ENCODE results near the gene POLD3.
A peak's percentile ranks its signal among the peaks of the same experiment; 100 is the strongest.

POLD3 gene

GRCh38 chr11:74592441-74593362 lies at the start of gene POLD3:
Gene POLD3, plus strand, starts transcription at chr11:74592582. Its CDS starts 77 bp downstream, at chr11:74592659.
- peak; percentile 93 for DNase-seq

GRCh38 chr11:74543991-74544390 lies 48.4 kb upstream of the POLD3 start:
- peak; percentile 93 for DNase-seq

GRCh38 chr11:74546752-74547151 lies 45.6 kb upstream of the POLD3 start:
- peak; percentile 98 for DNase-seq

- no peak for DNase-seq
Measured at GRCh38 chr11:74550991-74551753, 41.2 kb upstream of the POLD3 start.

- no peak for DNase-seq
Measured at GRCh38 chr11:74551754-74552145, 40.6 kb upstream of the POLD3 start.

GRCh38 chr11:74557526-74557925 lies 34.9 kb upstream of the POLD3 start:
- DNase-seq: no peak

- DNase-seq: peak; percentile 72
Measured at GRCh38 chr11:74559110-74559933, 33.1 kb upstream of the POLD3 start.

GRCh38 chr11:74559934-74560309 lies 32.5 kb upstream of the POLD3 start:
- no peak for DNase-seq

GRCh38 chr11:74566146-74566960 lies 26.0 kb upstream of the POLD3 start:
- DNase-seq: no peak

GRCh38 chr11:74568028-74568427 lies 24.4 kb upstream of the POLD3 start:
- no peak for DNase-seq

- peak; percentile 52 for DNase-seq
Measured at GRCh38 chr11:74570266-74571061, 21.9 kb upstream of the POLD3 start.

- no peak for DNase-seq
Measured at GRCh38 chr11:74571062-74571399, 21.4 kb upstream of the POLD3 start.

GRCh38 chr11:74572349-74572748 lies 20.0 kb upstream of the POLD3 start:
- no peak for DNase-seq

- DNase-seq: no peak
Measured at GRCh38 chr11:74574563-74574962, 17.8 kb upstream of the POLD3 start.

- DNase-seq: no peak
Measured at GRCh38 chr11:74575999-74576398, 16.4 kb upstream of the POLD3 start.

GRCh38 chr11:74577181-74577580 lies 15.2 kb upstream of the POLD3 start:
- no peak for DNase-seq

GRCh38 chr11:74577624-74578396 lies 14.6 kb upstream of the POLD3 start:
- peak; percentile 84 for DNase-seq

- DNase-seq: peak; percentile 32
Measured at GRCh38 chr11:74579577-74580270, 12.7 kb upstream of the POLD3 start.

GRCh38 chr11:74581954-74582547 lies 10.3 kb upstream of the POLD3 start:
- no peak for DNase-seq

All from NCI-H2029 (cell line).